ENCODE results near the gene EPB41L5. TPM values are rescaled to one million over a fixed set of nuclear protein-coding genes. Genes with fewer than 3 reads are reported as not detected.

Gene EPB41L5
- total and polyA plus RNA-seq, 9 donors: 9.3 to 39.5 (median 27.1) TPM

GRCh38 chr2:120005834-120006521, 6.9 kb upstream of the EPB41L5 start:
- H3K9me3 ChIP-seq: no peaks in the 10 kb centered on the region
- no peaks in the 10 kb centered on the region for H3K27me3 ChIP-seq
- 90 to 92% (median 92%) methylated on average over 11 of the region's 11 CpGs for WGBS, 3 donors
- no peak for DNase-seq
- H3K36me3 ChIP-seq: no peaks in the 10 kb centered on the region
- H3K4me3 ChIP-seq: no peak overlapping the region
- no peak for TF ChIP-seq CTCF (IDR thresholded peaks at IDR 0.05)
- TF ChIP-seq POLR2A (IDR thresholded peaks at IDR 0.05): no peak
- TF ChIP-seq EP300 (IDR thresholded peaks at IDR 0.05): no peak
- H3K27ac ChIP-seq: no peak overlapping the region
- intact Hi-C loops (cut with DNase I): no loop called here
- no peaks in the 10 kb centered on the region for H3K4me1 ChIP-seq (ENCODE audit: insufficient read depth)

- no peak overlapping the region for H3K27ac ChIP-seq
These were observed 5.0 kb upstream of the EPB41L5 start for GRCh38 chr2:120007851-120008250.

GRCh38 chr2:120012363-120012762, 514 bp upstream of the EPB41L5 start:
- no peak for DNase-seq
- Histone ChIP-seq H3K27ac (no peak overlapping the region), H3K9me3 (no peaks in the 10 kb centered on the region), H3K4me3 (peak overlapping the region; percentile 81), H3K4me1 (ENCODE audit: insufficient read depth) (no peaks in the 10 kb centered on the region), H3K27me3 (no peaks in the 10 kb centered on the region), H3K36me3 (no peaks in the 10 kb centered on the region)
- TF ChIP-seq POLR2A (IDR thresholded peaks at IDR 0.05) (no peak), EP300 (IDR thresholded peaks at IDR 0.05) (no peak), CTCF (IDR thresholded peaks at IDR 0.05) (no peak)
- intact Hi-C loops (cut with DNase I): loop anchor here in 1 of 4 donors (10.0 kb wide), 1 partner anchor 648 kb away; the partner anchor contains the start of genes C2orf76 and DBI
- 7 to 21% (median 12%) methylated on average over 8 of the region's 8 CpGs for WGBS, 3 donors

More at GRCh38 chr2:120007851-120008250, 5.0 kb upstream of the EPB41L5 start:
- Histone ChIP-seq H3K4me1 (ENCODE audit: insufficient read depth) (no peaks in the 10 kb centered on the region), H3K36me3 (no peaks in the 10 kb centered on the region), H3K27me3 (no peaks in the 10 kb centered on the region), H3K9me3 (no peaks in the 10 kb centered on the region), H3K4me3 (no peak overlapping the region)
- no peak for DNase-seq
- 95 to 98% (median 96%) methylated on average over 4 of the region's 4 CpGs for WGBS, 3 donors
- intact Hi-C loops (cut with DNase I): no loop called here
- TF ChIP-seq POLR2A (IDR thresholded peaks at IDR 0.05) (no peak), EP300 (IDR thresholded peaks at IDR 0.05) (no peak), CTCF (IDR thresholded peaks at IDR 0.05) (no peak)

- peak overlapping the region; percentile 84 to 91 for H3K27ac ChIP-seq
- DNase-seq: peak in 1 of 5 donors; percentile 42
- no peaks in the 10 kb centered on the region for H3K27me3 ChIP-seq
- H3K36me3 ChIP-seq: no peaks in the 10 kb centered on the region
- no peak for TF ChIP-seq CTCF (IDR thresholded peaks at IDR 0.05)
- TF ChIP-seq EP300 (IDR thresholded peaks at IDR 0.05): no peak
- TF ChIP-seq POLR2A (IDR thresholded peaks at IDR 0.05): no peak
- H3K9me3 ChIP-seq: no peaks in the 10 kb centered on the region
- peak overlapping the region; percentile 81 for H3K4me3 ChIP-seq
- 12 to 17% (median 16%) methylated on average over 17 of the region's 17 CpGs for WGBS, 3 donors
- intact Hi-C loops (cut with DNase I): loop anchor here in 1 of 4 donors (10.0 kb wide), 1 partner anchor 649 kb away; the partner anchor contains the start of genes C2orf76 and DBI
- peaks cover 2% of the 10 kb centered on the region for H3K4me1 ChIP-seq (ENCODE audit: insufficient read depth)
These were observed 833 bp downstream of the EPB41L5 start for GRCh38 chr2:120013597-120014223.

All from ovary (tissue), 9 donors.